GM18868 (cell line): ENCODE data around the gene ZNF366.

ENCODE experiments used
- ATAC-seq: cut with Tn5 transposase; IDR thresholded peaks from one replicate; pipeline ENCODE4 v1.9.1; 2021; ENCODE audit warnings: mild to moderate bottlenecking, moderate library complexity; ENCODE audit not compliant: unreplicated experiment

The ZNF366 gene

GRCh38 chr5:72441862-72442540 lies 65.2 kb downstream of the ZNF366 start:
- no peak for ATAC-seq

DNA sequence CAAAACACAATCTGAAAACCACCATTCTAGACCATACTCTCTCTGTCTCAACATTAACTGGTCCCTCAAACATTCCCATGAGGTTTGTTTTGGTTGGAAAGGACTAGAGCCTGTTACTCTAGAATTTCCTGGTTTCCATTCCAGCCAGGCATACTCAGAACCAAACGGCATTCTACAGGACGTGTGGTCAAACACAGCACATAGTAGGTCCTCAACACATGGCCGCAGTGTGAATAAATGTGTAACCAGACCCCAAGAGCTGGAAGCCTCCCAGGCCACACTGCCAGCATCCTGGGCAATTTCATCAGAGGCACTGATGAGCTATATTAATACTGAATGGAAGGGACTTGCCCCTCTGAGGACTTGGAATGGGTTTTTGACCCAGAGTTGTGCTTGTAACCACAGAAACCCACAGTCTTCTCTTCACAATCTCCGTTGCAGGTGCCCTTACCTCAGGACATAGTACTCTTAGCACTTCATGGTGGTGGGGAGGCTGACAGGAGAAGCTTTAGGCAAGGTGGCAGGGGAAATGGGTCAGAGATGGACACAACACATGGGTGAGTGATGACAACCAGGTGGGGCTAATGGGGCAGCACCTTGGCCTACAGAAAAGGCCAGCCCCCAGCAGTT lies 66.0 kb downstream of the ZNF366 start:
- ATAC-seq: no peak

DNA sequence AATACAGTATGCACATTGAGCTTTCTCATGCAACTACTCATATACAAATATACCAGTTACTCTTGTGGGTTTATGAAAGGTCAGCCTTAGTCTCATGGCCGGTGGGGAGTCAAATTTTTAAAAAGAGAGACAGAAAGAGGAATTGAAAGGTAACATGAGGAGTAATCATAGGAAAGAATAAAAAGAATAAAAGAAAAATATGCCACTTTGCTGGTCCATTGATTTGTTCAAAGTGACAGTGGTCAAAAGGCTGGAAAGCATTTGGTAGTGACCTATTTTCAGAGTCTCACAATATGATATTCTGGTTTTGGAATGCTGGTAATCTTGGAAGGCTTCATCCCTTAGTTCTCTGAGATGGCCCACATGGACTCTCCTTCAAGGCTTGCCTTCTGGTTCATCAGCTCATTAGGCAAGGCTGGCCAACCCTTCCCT lies 67.0 kb downstream of the ZNF366 start:
- peak; percentile 58 for ATAC-seq

DNA sequence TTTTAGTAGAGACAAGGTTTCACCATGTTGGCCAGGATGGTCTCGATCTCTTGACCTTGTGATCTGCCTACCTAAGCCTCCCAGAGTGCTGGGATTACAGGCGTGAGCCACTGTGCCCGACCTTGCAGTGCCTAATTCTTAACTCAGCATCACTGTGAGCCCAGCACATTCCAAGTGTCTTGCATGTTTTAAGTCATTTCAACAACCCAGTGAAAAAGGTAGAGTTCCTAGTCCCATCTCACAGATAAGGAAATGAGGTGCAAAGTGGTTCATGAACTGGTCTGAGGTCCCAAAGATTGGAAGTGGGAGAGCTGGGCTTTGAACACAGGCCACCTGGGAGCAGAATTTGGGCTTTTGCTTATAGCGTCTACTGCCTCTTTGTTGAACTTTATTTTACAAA lies 68.0 kb downstream of the ZNF366 start:
- no peak for ATAC-seq

GRCh38 chr5:72438141-72438540 lies 69.1 kb downstream of the ZNF366 start:
- ATAC-seq: no peak

GRCh38 chr5:72436796-72437471 lies 70.3 kb downstream of the ZNF366 start:
- no peak for ATAC-seq

DNA sequence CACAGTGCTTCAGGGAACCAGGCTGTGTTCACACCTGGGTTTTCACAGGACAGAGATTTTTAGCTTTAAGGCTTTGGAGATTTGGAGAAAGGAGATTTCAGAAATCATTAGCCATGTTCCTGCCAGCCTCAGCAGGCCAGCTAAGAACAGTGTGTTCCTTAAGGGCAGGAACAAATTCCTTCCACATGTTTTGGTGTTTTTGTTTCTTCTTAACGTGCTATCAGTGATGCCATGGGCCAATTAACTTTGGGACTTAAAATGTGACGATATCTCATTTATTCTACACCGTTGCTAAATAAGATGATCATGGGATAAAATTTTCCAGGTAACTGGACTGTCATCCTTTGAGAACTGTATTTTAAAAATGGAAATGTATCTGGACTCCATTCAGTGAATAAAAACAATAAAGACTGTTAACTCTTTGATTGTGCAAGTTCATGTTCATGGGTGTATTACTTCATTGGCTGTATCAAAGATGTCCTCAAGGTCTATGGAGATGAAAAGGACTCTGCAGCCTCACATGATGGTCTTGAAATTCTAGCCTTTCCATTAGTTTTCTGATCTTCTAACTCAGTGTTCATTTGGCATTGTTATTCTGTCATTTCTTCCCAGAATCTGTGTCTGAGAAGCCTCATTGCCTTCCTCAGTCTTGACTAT lies 72.3 kb downstream of the ZNF366 start:
- no peak for ATAC-seq

DNA sequence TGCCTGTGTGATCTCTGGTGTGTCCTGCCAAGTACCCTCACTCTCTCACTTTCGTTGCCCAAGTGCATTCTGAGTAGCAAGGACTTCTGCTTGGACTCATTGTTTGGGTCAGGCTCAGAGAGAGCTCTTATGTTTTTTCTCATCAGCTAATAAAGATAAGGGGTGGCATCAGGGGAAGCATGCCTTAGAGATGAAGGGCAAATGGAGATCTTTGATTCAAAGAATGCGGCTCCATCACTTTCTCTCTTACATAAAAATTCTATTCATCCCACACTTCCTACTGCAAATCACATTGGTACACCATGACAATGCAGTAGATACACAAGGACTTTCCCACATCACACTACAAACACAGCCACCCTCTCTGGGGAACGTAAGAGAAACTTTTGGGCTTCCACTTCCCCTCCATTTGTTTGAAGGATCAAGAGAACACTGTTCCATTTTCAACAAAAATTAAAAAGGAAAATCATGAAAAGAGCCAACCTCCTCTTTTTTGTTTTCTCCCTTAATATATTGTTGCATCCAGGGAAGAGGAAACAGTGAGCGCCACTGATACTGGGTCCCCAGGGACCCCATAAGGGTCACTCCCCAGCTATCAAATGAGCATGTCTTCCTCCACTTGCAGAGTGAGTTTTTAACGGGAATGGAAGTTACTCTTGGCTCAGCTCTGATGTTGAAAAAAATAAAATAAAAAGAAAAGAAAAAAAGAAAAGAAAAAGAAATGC lies 73.0 kb downstream of the ZNF366 start:
- no peak for ATAC-seq

DNA sequence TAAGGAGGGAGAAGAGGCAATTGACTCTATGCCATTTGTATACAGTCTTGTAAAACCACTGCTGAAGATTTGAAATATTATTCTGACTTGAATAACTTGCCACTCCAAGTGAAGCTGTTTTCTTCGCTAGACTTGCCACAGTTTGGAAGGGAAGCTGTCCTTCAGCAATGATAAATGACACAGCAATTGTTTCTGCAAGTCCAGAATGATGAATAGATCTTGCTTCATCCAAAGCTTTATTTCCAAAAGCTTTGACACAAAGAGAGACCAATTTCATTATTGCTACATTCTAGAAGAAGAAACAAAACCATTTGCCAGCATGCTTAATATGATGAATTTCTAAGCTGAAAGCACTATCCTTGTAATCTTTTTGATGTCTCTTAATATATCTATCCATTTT lies 73.7 kb downstream of the ZNF366 start:
- ATAC-seq: no peak

DNA sequence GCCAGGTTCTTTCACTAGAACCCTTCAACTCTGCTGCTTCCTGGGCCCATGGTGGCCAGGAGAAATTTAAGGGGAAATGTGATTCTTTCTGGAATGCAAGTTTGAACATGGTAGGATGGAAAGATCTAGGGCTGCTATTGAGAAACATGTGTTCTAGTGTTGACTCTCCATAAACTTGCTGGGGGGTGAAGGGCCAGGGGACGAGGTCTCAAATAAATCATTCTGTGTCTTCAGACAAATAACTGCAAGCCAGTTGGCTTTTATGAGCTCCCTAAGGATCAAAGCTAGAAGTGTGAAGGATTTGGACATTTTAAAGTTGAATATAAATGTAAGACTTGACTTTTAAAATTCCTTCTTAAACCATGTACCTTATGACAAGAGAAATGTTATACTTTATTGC lies 78.5 kb downstream of the ZNF366 start:
- no peak for ATAC-seq

DNA sequence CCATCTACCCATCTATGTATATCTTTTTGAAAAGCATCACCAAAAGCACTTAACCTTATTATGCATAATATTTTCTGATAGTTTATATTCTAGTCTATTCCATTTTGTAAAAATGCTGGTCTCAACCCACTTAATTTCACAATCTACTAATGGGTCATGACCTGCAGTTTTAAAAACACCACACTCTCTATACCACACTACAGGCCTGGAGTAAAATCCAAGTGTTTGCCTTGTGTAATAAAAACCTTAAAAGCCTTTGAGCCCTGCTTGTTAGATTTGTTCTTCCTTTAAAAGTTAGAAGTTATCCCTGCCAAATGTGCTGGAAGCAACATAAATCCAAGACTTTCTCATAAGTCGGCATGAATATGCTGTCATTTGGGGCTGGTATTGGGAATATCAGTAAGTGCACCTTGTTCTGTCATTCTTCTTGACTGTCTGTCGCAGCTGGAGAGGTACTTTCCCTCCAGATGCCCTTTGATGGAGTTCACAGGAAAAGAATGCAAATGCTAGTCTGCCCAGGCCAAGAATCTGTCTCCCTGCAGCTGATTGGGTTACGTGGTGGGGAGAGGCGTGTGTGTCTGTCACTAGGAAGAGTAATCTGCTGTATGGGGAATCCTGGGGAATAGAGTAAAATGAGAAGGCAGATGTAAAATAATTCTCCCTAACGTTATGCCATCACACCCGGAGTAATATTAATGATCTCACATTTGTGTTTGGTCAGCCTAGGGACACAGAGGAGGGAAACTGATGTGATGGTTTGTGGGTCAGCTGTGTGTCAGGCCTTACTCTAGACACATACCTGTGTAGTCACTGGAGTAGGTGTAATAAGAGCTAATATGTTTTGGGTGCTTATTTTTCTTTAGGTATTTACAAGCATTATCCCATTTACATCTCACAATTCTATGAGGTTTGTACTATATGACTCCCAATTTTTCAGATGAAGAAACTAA lies 79.4 kb downstream of the ZNF366 start:
- ATAC-seq: no peak

- ATAC-seq: no peak
Observed at GRCh38 chr5:72427016-72427415, 80.2 kb downstream of the ZNF366 start.

GRCh38 chr5:72426019-72426418 lies 81.2 kb downstream of the ZNF366 start:
- ATAC-seq: no peak

DNA sequence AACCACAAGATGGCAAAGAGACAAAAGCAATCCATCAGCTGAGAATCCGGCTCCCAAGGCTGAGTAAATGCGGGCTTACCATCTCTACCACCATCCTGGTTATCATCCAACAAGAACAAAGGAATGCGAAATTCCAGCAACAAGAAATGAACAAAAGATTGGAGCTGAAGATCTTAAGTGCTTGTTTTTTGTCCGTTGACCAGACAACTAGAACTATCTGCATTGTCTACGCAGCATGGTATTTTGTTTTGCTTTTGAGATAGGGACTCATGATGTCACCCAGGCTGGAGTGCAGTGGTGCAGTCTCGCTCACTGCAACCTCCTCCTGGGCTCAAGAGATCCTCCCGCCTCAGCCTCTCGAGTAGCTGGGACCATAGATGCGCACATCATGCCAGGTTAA lies 88.9 kb downstream of the ZNF366 start:
- no peak for ATAC-seq

DNA sequence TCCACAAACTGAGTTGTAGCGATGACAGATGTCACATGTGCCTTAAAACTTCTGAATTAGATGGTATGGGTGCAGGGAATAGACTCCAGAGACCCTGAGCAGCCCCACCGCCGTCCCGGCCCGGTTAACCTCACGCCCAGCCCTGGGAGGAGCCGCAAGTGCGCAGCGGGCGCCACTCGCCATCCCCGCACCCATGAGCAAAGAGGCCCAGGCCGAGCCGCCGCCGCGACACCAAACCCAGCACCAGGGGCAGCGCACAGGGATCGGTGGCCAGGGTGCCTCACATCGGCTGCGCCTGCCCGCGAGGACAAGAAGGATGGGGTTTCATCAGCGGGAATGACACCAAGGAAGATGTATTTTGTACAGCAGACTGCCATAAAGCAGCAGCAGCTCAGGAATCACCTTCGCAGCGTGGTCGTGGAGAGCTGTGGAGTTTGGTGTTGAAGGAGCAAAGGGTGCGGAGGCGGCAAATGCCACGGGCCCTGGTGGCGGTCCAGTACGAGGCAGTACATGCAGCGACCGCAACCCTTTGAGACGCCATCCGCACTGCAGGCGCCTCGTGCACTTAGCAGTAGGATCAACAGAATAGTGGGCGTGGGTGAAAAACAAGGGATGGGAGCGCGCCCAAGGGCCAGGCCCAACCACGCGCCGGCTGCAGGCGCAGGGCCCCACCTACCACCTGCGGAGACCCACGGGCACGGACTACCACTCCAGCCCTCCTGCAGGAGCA lies 89.7 kb downstream of the ZNF366 start:
- no peak for ATAC-seq

DNA sequence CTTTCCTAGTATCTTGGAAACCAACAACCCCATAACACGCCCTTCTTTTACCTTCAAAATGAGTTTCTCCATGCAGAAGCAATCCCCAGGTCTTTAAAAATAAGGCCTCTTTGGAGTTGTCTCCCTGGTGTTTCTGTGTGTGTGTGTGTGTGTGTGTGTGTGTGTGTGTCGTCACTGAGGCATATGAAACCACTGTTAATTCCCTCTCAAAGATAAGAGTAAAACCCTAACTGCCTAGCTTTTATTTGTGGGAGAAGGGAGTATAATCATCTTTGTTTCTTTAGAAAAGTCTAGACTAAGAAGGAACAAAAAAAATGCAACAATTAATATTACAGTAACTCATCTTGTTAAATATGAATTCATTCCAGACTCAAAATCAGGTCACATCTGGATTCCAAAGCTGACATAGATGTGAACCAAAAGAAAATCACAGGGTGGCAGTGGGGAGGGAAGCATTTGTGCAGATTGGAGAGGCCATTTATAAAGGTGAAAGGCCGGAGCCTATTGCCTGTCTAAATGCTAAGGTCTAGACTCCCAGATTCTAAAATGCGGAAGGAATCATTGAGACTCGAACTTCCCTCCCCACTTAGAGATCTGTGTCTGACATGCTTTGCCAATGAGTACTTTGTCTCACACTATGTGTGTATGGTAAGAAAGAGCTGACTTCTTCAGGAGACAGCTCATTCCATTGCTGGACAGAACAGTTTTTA lies 91.4 kb downstream of the ZNF366 start:
- no peak for ATAC-seq

DNA sequence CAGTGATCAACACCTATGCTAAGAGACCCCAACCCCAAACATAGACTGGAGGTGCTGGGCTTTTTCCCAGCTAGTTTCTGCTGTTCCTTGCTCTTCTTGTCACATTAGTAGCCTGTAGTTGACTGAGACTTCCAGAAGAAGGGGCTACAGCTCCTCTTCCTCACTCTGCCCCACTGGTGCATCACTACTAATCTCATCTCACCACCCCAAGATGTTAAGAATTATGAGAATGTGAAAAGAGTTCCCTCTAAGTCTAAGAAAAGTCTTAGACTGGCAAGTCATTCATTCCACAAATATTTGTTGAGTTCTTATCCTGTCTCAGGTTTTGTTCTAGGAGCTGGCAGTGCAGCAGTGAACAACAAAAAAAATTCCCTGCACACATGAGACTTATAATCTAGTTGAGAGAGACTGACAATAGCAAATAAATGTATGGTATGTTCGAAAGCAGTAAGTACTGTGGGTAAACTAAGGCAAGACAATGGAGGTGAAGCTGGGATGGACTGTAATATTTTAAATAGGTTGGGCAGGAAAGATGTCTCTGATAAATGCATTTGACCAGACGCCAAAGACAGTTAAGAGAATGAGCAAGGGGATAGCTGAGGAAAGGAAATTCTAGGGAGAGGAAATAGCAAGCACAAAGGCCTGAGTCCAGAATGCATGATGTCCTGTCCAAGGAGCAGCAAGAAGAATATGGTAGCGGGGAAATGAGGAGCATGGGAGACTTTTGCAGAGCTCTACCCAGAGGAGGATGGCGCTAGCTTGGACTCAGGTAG lies 94.7 kb downstream of the ZNF366 start:
- ATAC-seq: no peak
